Tibial nerve (tissue), 4 donors: Measurements from ENCODE around the gene GPR3. TPM values are rescaled to one million over a fixed set of nuclear protein-coding genes. Genes with fewer than 3 reads are reported as not detected.

Experiments used
- DNase-seq, 2 donors: peaks; one replicate each; pipeline ENCODE4 v3.0.0-alpha.2; 2019; ENCODE audit warnings: low spot score in 2 of 2
- H3K27ac ChIP-seq, 4 donors: fragments of 200-600 bp; sonication (generic) in 3 of 4; one replicate each; pipeline ENCODE4 v1.5.1; 2017 to 2019; ENCODE audit warnings: mild to moderate bottlenecking in 1 of 4
- H3K27me3 ChIP-seq, 2 donors: fragments of 200-600 bp; sonication (generic) in 1 of 2; one replicate each; pipeline versions ENCODE4 v1.5.1 to v1.6.0; 2017 to 2019
- H3K36me3 ChIP-seq, 3 donors: fragments of 200-600 bp; sonication (generic); one replicate each; pipeline ENCODE4 v1.5.1; 2018 to 2019
- H3K4me1 ChIP-seq, 4 donors: fragments of 200-600 bp; sonication (generic) in 3 of 4; one replicate each; pipeline ENCODE4 v1.5.1; 2017 to 2019
- H3K4me3 ChIP-seq, 4 donors: fragments of 200-600 bp; sonication (generic) in 3 of 4; one replicate each; pipeline ENCODE4 v1.5.1; 2017 to 2019; ENCODE audit warnings: mild to moderate bottlenecking in 1 of 4, moderate library complexity in 1 of 4
- H3K9me3 ChIP-seq, 4 donors: fragments of 200-600 bp; sonication (generic) in 3 of 4; one replicate each; pipeline ENCODE4 v1.5.1; 2017 to 2019
- CTCF ChIP-seq, 5 experiments: fragments of 200-600 bp in 3 of 5; fragments of 450-650 bp in 2 of 5; sonication (generic) in 3 of 5; IDR thresholded peaks; one replicate each; pipeline ENCODE4 v1.5.1; 2016 to 2019; ENCODE audit warnings: antibody characterized with exemption in 5 of 5, mild to moderate bottlenecking in 3 of 5, moderate library complexity in 2 of 5
- EP300 ChIP-seq, 2 donors: sonication (generic); formaldehyde crosslinking; IDR thresholded peaks; one replicate each; pipeline ENCODE4 v1.6.1; 2017; ENCODE audit warnings: antibody characterized with exemption in 2 of 2, mild to moderate bottlenecking in 1 of 2
- POLR2A ChIP-seq, 2 donors: fragments of 450-650 bp; IDR thresholded peaks; one replicate each; pipeline ENCODE4 v1.6.1; 2017; ENCODE audit warnings: antibody characterized with exemption in 2 of 2, mild to moderate bottlenecking in 2 of 2, moderate library complexity in 2 of 2
- WGBS, 2 donors: methylation state at CpG; one replicate each; pipeline ENCODE4 v1.1.5; 2018; 5-methylcytosine and 5-hydroxymethylcytosine counted together
- total RNA-seq, 4 donors: library from RNA; depleted of rRNA; stranded (reverse); fragments of >200 nt; gene quantifications; one replicate each; pipeline ENCODE4 v1.1.0, GENCODE V29; 2016

Gene GPR3
- total RNA-seq, 4 donors from 2014 or later: not detected

GRCh38 chr1:27444632-27445031 is 52.2 kb downstream of the GPR3 start:
- Histone ChIP-seq H3K27ac (peak overlapping the region in 1 of 4 donors; percentile 1), H3K4me1 (peaks cover 0 to 63% (median 23%) of the 10 kb centered on the region in 4 donors), H3K4me3 (no peak overlapping the region), H3K9me3 (no peaks in the 10 kb centered on the region), H3K27me3 (no peaks in the 10 kb centered on the region), H3K36me3 (peaks cover 0 to 25% (median 0%) of the 10 kb centered on the region in 3 donors)
- WGBS, 2 donors: 45 to 49% methylated on average over 1 of the region's 1 CpG
- DNase-seq: no peak
- no peak for TF ChIP-seq POLR2A (IDR thresholded peaks at IDR 0.05)
- no peak for TF ChIP-seq EP300 (IDR thresholded peaks at IDR 0.05)
- no peak for TF ChIP-seq CTCF (IDR thresholded peaks at IDR 0.05)

Other genes starting within 250 kb of the GPR3 start
- 10 to 100 TPM in 1 of 4 donors, 1 to 10 TPM in 3; 5.9 to 21.9 (median 7.8) TPM for gene SLC9A1, start 237.5 kb upstream of the GPR3 start, total RNA-seq
- gene WDTC1, start 158.0 kb upstream of the GPR3 start, total RNA-seq: 10 to 100 TPM; 33.0 to 51.0 (median 38.4) TPM
- gene TMEM222, start 70.5 kb upstream of the GPR3 start, total RNA-seq: 10 to 100 TPM; 21.4 to 35.4 (median 27.5) TPM
- 1 to 10 TPM; 1.2 to 2.7 (median 1.7) TPM for gene SYTL1, start 50.6 kb upstream of the GPR3 start, total RNA-seq
- gene MAP3K6, start 25.7 kb upstream of the GPR3 start, total RNA-seq: 100 to 1,000 TPM in 2 of 4 donors, 10 to 100 TPM in 2; 82.2 to 122 (median 101) TPM
- gene FCN3, start 17.8 kb upstream of the GPR3 start, total RNA-seq: 1 to 10 TPM in 3 of 4 donors, not detected in 1; 2.5 to 8.7 (median 3.7) TPM
- gene CD164L2, start 9.3 kb upstream of the GPR3 start, total RNA-seq: not detected
- 10 to 100 TPM; 74.9 to 95.9 (median 83.4) TPM for gene WASF2, start 97.5 kb downstream of the GPR3 start, total RNA-seq
- 10 to 100 TPM; 26.4 to 39.9 (median 34.6) TPM for gene AHDC1, start 211.5 kb downstream of the GPR3 start, total RNA-seq
- gene FGR, start 242.6 kb downstream of the GPR3 start, total RNA-seq: 10 to 100 TPM; 18.4 to 63.9 (median 22.6) TPM